HG03139 (cell line): Measurements from ENCODE around the gene EVC.

ENCODE experiments used
- ATAC-seq: cut with Tn5 transposase; IDR thresholded peaks from one replicate; pipeline ENCODE4 v1.9.1; 2021; ENCODE audit not compliant: unreplicated experiment

Gene EVC

GRCh38 chr4:5710961-5711478 is at the start of gene EVC:
Gene EVC, plus strand, starts transcription at chr4:5711201. Its CDS starts 180 bp downstream, at chr4:5711381.
- no peak for ATAC-seq

DNA sequence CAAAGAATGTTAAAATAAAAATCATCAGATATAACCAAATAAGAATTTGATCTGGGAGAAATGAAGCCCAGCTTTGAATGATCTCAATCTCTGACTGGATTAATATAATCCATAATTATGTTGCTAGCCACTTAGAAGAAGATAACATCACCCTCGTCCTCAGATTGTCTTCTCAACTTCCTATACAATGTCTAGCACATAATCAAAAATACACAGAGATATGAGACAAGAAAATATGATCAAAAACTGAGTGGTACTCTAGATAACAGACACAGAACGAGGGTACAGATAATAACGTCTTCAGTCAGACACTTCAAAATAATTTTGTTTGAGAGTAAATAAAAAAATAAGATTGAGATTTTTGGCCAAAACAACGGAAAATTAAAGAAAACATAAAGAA is 49.8 kb upstream of the EVC start:
- no peak for ATAC-seq

DNA sequence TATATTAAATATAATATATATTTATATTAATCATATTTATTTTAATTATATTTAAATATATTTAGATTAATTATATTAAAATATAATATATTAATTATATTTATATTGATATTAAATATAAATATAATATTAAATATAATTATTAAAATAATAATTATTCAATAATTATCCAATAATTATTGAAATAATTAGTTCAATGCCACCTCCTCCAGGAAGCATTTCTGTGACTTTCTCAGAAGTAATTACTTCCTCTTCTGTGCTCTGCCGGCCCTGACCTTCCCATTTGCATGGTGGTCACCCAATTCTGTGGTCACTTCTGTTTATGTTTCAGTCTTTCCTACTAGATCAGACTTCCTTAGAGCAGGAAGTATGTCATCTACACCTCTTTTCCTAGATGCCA is 48.4 kb upstream of the EVC start:
- no peak for ATAC-seq

DNA sequence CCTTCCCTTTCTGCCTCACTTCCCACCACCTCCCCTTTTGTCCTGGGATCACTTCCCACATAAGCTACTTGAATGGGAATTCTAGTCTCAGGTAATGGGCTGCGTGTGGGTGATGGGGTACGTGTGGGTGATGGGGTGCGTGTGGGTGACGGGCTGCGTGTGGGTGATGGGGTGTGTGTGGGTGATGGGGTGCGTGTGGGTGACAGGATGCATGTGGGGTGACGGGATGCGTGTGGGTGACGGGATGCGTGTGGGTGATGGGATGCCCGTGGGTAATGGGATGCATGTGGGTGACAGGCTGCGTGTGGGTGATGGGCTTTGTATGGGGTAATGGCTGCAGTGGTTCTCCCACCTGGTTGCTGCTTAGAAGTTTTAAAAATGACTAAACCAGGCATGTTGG is 46.2 kb upstream of the EVC start:
- ATAC-seq, result no peak

DNA sequence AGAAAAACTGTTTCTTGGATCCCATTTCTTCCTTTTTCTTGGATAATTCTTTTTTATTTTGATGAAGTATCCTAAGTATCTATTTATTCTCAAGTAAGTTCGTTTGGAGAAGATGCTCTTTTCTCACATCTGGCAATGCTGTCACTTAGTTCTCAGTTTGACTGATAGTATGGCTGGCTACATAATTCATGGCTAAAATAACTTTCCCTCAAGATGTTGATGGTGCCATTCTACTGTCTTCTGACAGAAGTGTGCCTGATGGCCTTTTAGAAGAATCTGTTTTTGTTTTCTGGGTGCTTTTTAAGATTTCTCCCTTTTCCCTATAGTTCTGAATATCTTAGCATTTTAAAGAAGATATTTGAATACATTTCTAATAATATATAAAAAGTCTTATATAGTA is 44.3 kb upstream of the EVC start:
- ATAC-seq, result no peak

- ATAC-seq, result no peak
These were observed 34.2 kb upstream of the EVC start for GRCh38 chr4:5676763-5677162.

DNA sequence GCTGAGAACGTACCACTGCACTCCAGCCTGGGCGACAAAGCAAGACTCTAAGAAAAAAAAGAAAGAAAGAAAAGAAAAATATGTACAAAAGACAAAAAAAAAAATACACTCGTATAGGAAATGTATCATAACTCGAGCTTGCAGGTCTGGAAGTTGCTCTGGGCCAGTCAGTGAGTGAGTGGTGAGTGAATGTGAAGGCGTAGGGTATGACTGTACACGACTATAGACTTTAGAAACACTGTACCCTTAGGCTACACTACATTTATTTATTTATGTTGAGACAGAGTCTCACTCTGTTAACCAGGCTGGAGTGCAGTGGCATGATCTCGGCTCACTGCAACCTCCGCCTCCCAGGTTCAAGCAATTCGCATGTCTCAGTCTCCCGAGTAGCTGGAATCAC is 32.0 kb upstream of the EVC start:
- ATAC-seq, result no peak

- ATAC-seq, result no peak
These were observed 27.4 kb upstream of the EVC start for GRCh38 chr4:5683566-5683965.

DNA sequence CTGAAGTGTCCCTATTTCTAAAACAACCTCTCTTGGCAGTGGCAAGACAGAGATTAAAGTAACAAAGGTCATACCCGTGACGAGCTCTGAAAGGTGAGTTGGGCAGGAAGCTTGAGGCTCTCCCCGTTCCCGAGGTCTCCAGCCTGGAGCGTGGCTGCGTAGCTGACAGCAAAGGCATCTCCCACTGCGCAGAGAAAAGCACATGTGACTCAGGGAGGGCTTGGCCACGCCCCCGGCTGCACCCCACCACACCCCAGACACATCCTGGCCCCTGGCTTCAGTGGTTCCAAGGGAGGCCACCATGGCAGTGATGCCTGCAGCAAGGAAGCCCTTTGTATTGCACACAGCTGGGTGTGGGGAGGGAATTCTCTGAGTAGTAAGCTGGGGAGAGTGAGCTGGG is 25.7 kb upstream of the EVC start:
- no peak for ATAC-seq

DNA sequence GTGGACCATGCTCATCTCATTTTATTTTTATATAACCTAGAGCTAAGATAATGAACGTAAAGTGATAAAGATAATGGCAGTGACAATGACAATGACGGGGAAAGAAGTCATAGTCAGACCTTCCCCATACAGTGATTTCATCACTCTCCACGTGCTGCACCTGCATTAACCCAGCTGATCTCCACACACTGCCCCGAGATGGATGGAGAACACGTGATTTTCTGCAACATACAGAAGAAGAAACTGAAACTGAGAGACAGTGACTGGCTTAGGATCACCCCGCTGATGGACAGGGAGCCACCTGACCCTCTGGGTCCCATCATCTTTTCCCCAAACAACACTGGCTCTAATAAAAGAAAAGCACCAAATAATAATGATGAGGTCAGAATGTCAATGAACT is 24.7 kb upstream of the EVC start:
- no peak for ATAC-seq

DNA sequence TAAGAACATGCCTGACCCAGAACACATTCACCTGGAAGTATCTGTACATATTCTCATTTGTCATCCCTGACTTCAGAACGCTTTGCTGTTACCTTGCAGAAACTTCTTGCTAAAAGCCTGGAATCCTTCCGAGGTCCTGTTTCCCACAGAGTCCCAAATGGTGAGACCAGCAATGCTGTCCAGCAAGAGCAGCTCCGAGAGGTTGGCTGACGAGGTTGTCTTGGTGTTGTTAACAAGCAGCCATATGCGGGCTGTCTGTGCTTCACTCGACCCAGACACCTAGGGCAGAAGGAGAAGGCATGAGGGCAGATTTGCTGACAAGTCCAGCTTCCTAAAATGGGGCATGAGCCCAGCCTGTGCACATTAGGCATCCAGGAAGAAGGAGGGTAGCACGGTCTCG is 21.9 kb upstream of the EVC start:
- no peak for ATAC-seq

DNA sequence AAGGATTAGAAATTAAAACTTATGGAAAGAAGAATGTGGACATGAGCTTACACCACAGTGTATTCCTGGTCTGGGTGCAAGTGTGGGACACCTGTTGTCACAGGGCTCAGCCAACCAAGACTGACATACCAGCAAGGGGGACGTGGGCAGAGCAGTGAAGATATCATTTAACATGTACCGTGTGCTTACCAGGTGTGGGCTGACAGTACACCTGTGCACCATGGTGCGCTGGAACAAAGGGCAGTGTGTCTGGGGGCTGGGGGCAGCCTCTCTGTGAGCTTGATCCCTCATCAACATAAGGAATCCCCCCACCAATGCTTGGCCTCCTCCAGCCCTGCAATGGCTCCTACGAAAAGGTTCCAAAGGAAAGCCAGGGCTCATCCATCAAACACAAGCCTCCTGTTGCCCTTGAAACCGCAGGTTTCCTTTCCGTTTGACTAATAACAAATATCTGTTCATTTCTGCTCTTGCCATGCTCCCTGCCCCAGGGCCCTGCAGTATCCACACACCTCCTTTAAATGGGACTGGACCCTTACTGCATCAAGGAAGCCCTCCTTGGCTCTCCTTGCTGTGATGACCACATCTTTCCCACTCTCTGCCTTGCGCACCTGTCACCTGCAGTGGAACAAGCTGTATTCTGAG is 19.4 kb upstream of the EVC start:
- ATAC-seq, result no peak

- ATAC-seq, result no peak
These were observed 17.1 kb upstream of the EVC start for GRCh38 chr4:5693871-5694270.

- no peak for ATAC-seq
These were observed 14.7 kb upstream of the EVC start for GRCh38 chr4:5696341-5696740.

- ATAC-seq, result no peak
These were observed 10.5 kb upstream of the EVC start for GRCh38 chr4:5700459-5700858.

GRCh38 chr4:5701971-5702370 is 9.0 kb upstream of the EVC start:
- ATAC-seq, result no peak

DNA sequence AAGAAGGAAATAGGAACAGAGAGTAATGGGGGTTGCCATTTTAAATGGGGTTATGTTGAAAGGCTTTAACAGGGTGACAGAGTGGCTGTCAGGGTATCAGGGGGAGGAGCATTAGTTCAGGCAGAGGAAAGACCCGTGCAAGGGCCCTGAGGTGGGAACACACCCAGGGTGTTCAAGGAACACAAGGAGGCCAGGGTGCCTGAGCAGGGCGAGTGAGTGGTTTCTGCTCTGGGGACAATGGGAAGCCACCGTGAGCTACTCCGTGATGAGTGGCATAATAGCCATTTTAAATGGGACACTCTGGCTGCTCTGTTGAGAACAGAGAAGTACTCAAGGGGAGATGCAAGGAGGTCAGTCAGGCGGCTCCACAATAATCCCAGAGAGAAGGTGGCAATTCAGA is 7.2 kb upstream of the EVC start:
- ATAC-seq, result no peak

DNA sequence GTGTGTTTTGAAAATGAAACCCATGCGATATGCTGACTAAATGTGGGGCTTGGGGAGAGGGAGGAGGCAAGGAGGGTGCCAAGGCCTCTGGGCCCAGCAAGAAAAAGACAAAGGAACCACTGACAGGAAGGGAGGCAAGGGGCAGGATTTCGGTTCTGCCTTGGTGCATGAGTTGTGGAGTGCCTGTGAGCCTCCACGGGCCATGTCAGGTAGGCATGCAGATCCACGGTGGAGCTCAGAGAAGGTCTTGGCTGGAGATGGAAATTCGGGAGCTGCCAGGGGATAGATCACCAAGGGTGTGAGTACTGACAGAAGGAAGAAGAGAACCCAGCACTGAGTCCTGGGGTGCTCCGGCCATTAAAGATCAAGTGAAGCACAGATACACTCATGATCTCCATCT is 6.7 kb upstream of the EVC start:
- ATAC-seq, result no peak

DNA sequence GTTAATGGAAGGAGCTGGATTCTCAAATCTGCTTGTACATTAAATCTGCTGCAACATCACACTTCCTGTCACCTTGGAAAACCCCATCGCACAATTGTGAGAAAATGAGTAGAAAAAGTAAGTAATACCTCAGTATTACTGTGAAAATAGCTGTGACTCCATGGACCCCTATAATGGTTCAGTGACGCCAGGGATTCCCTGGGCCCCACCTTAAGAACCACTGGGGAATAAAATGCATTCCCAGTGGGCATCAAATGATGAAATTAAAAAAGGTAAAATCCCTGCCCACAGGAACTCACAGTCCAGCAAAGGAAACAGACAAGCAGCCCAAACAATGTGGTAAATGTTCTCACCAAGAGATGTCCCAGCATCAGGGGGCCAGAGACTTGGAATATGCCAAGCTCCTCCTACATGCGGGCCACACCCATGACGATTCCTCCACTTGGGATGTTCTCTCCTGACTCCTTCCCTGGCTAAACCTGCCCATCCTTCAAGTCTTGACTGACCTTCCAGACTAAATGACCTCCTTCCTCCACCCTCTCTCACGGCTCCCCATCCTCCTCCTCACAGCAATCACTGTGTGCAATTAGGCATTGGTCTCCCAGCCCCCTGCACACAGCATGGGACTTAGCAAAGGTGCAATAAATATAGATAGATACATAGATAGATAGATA is 5.2 kb upstream of the EVC start:
- no peak for ATAC-seq

DNA sequence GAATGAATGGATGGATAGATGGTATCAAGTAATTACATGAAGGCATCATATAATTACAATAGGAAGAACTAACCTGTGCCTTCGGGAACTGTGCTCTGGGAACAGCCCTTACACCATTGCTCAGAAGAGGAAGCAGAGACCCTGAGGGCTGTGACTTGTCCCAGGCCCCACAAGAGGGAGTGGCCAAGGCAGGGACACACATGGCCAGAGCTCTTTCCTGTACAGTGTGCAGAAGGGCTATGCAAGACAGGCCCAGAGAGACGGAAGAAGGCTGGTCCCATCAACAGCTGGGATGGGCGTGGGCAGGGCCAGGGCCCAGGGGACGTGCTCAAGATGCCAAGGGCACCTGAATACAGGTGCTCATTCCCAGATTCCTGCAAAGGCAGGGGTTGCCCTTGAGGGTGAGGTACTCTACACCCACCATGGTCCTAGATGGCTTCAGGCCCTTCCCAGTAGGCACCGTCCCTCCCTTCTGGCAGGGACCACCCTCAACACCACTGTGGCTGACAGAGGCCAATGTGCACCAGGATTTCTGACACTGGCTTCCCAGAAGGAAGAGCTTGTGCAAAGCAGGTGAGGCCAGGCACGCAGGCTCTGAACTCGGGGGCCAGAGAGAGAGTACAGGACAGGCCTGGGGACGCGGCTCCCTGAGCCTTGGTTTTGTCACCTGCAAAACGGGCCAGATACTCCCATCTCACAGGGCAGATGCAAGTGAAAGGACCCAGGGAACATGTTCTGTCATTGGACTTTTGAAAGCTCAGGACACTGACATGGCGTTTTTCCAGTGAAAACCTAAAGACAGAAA is 4.3 kb upstream of the EVC start:
- ATAC-seq, result no peak

DNA sequence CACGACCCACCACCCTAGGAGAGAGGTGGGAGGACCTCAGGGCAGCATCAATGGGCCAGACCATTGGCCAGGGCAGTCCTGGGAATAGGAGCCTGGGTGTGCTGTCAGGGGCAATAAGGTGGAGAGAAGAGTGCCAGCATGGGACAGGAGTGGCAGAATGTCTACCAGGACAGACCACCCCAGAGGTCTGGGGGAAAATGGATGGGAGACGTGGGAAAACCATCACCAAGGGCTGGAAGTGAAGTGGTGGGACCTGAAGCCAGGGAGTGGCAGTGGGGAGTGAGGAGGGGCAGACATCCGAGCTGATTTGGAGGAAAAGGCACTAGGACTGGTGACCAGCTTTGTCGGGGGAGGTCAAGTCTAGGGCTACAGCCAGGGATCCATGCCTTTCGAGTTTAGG is 3.6 kb upstream of the EVC start:
- no peak for ATAC-seq
